Testis (tissue), 2 donors: ENCODE data around the gene POLH.

Experiments
- CTCF ChIP-seq, 3 experiments: fragments of 450-650 bp in 2 of 3; fragments of 200-600 bp in 1 of 3; sonication (generic) in 1 of 3; IDR thresholded peaks; one replicate each; pipeline ENCODE4 v1.5.1; 2016 to 2019; ENCODE audit warnings: antibody characterized with exemption in 3 of 3, mild to moderate bottlenecking in 2 of 3, moderate library complexity in 1 of 3
- POLR2A ChIP-seq: fragments of 450-650 bp; IDR thresholded peaks from one replicate; pipeline ENCODE4 v1.6.1; 2017; ENCODE audit warnings: antibody characterized with exemption, mild to moderate bottlenecking, moderate library complexity

GRCh38 chr6:43628393-43629103, 52.6 kb downstream of the POLH start:
- TF ChIP-seq CTCF (IDR thresholded peaks at IDR 0.05) (no peak), POLR2A (no peak)
